Parathyroid adenoma (tissue), 2 donors: Measurements from ENCODE around the gene SCYGR5.
"Not testable (repeated sequence)": the region's sequence is repeated elsewhere in the genome, so short reads cannot be mapped to it uniquely, and the experiment has no call there.

Experiments
- H2AFZ ChIP-seq: fragments of 300-600 bp; sonication (generic); one replicate; pipeline ENCODE4 v1.7.0; 2017; ENCODE audit warnings: antibody characterized with exemption, mild to moderate bottlenecking
- H3K27ac ChIP-seq: fragments of 300-600 bp; sonication (generic); one replicate; pipeline ENCODE4 v1.7.0; 2017
- H3K27me3 ChIP-seq: fragments of 300-600 bp; sonication (generic); one replicate; pipeline ENCODE4 v1.7.0; 2017; ENCODE audit warnings: low read length; ENCODE audit not compliant: control insufficient read depth, insufficient read depth
- H3K36me3 ChIP-seq: fragments of 300-600 bp; sonication (generic); one replicate; pipeline ENCODE4 v1.7.0; 2017; ENCODE audit warnings: low read length; ENCODE audit not compliant: control insufficient read depth, insufficient read depth
- H3K4me1 ChIP-seq: fragments of 300-600 bp; sonication (generic); one replicate; pipeline ENCODE4 v1.7.0; 2017; ENCODE audit warnings: control low read depth
- H3K4me2 ChIP-seq: fragments of 300-600 bp; sonication (generic); one replicate; pipeline ENCODE4 v1.7.0; 2017; ENCODE audit warnings: low read length
- H3K4me3 ChIP-seq: fragments of 300-600 bp; sonication (generic); one replicate; pipeline ENCODE4 v1.7.0; 2017; ENCODE audit warnings: low read depth, low read length
- H3K79me2 ChIP-seq: fragments of 300-600 bp; sonication (generic); one replicate; pipeline ENCODE4 v1.7.0; 2017; ENCODE audit warnings: control low read depth
- H3K9ac ChIP-seq: fragments of 300-600 bp; sonication (generic); one replicate; pipeline ENCODE4 v1.7.0; 2017; ENCODE audit warnings: mild to moderate bottlenecking
- H3K9me3 ChIP-seq: fragments of 300-600 bp; sonication (generic); one replicate; pipeline ENCODE4 v1.7.0; 2017; ENCODE audit warnings: low read length; ENCODE audit not compliant: control insufficient read depth
- CTCF ChIP-seq: fragments of 300-600 bp; sonication (generic); IDR thresholded peaks from one replicate; pipeline ENCODE4 v1.7.0; 2017; ENCODE audit warnings: antibody characterized with exemption, mild to moderate bottlenecking
- donor health status: primary hyperparathyroidism.

SCYGR5 gene

GRCh38 chr2:227666631-227667170, at the start of gene SCYGR5:
SCYGR5 (plus strand) TSS chr2:227666804; CDS start chr2:227666804, 0 bp downstream.
- H2AFZ ChIP-seq, H3K9me3 ChIP-seq, H3K79me2 ChIP-seq, H3K4me1 ChIP-seq, H3K36me3 ChIP-seq, H3K27me3 ChIP-seq, H3K4me3 ChIP-seq, H3K4me2 ChIP-seq, H3K27ac ChIP-seq, H3K9ac ChIP-seq: not testable (repeated sequence)

- Histone ChIP-seq H3K9ac (no peak within 1 kb of the TSS), H3K9me3 (no peaks in the 10 kb centered on the region), H3K4me3 (no peak within 1 kb of the TSS), H2AFZ (no peak within 1 kb of the TSS), H3K4me2 (no peak within 1 kb of the TSS), H3K27ac (no peak within 1 kb of the TSS), H3K79me2 (no peaks in the 10 kb centered on the region), H3K27me3 (no peaks in the 10 kb centered on the region), H3K4me1 (no peaks in the 10 kb centered on the region), H3K36me3 (no peaks in the 10 kb centered on the region)
- TF ChIP-seq CTCF = no peak
Observed at GRCh38 chr2:227617316-227618230, 49.0 kb upstream of the SCYGR5 start, which contains the start of gene SCYGR4. SCYGR4 (plus strand) TSS chr2:227617498; CDS start chr2:227617498, 0 bp downstream.

- Histone ChIP-seq H3K27me3 (no peaks in the 10 kb centered on the region), H3K9ac (no peak overlapping the region), H3K36me3 (no peaks in the 10 kb centered on the region), H3K9me3 (no peaks in the 10 kb centered on the region), H3K4me3 (no peak overlapping the region), H3K27ac (no peak overlapping the region), H3K79me2 (no peaks in the 10 kb centered on the region), H3K4me2 (no peak overlapping the region), H2AFZ (no peak overlapping the region), H3K4me1 (no peaks in the 10 kb centered on the region)
- no peak for TF ChIP-seq CTCF
Observed at GRCh38 chr2:227623226-227623625, 43.4 kb upstream of the SCYGR5 start.

GRCh38 chr2:227625420-227625819, 41.2 kb upstream of the SCYGR5 start:
- no peaks in the 10 kb centered on the region for H3K27me3 ChIP-seq
- no peak for TF ChIP-seq CTCF
- H3K4me1 ChIP-seq = no peaks in the 10 kb centered on the region
- H3K36me3 ChIP-seq = no peaks in the 10 kb centered on the region
- no peaks in the 10 kb centered on the region for H3K79me2 ChIP-seq
- no peak overlapping the region for H3K4me2 ChIP-seq
- H3K4me3 ChIP-seq = no peak overlapping the region
- H3K9me3 ChIP-seq = no peaks in the 10 kb centered on the region
- H2AFZ ChIP-seq = no peak overlapping the region
- H3K9ac ChIP-seq = no peak overlapping the region
- H3K27ac ChIP-seq = no peak overlapping the region

- Histone ChIP-seq H2AFZ (no peak overlapping the region), H3K36me3 (no peaks in the 10 kb centered on the region), H3K4me1 (no peaks in the 10 kb centered on the region), H3K4me2 (no peak overlapping the region), H3K9ac (no peak overlapping the region), H3K27me3 (no peaks in the 10 kb centered on the region), H3K79me2 (no peaks in the 10 kb centered on the region), H3K9me3 (no peaks in the 10 kb centered on the region), H3K27ac (no peak overlapping the region), H3K4me3 (no peak overlapping the region)
- no peak for TF ChIP-seq CTCF
Observed at GRCh38 chr2:227626580-227627151, 39.9 kb upstream of the SCYGR5 start.
